Breast epithelium (tissue), 3 donors: ENCODE results near the gene SIRPG.

Experiments
- CTCF ChIP-seq, 3 donors: fragments of 450-650 bp; IDR thresholded peaks; one replicate each; pipeline ENCODE4 v1.5.1; 2016 to 2017; ENCODE audit warnings: antibody characterized with exemption in 3 of 3, mild to moderate bottlenecking in 3 of 3, moderate library complexity in 3 of 3
- POLR2A ChIP-seq: fragments of 450-650 bp; IDR thresholded peaks from one replicate; pipeline ENCODE4 v1.6.1; 2016; ENCODE audit warnings: antibody characterized with exemption, mild to moderate bottlenecking, moderate library complexity

- TF ChIP-seq CTCF (IDR thresholded peaks at IDR 0.05), result no peak
- no peak for TF ChIP-seq POLR2A
Measured at GRCh38 chr20:1595333-1595732, 62.2 kb downstream of the SIRPG start.
